ENCODE measurements around the gene KRT2.

KRT2 gene

GRCh38 chr12:52662093-52662917 lies 10.3 kb upstream of the KRT2 start:
- DNase-seq, result no peak

- DNase-seq, result no peak
Measured at GRCh38 chr12:52661668-52662067, 9.7 kb upstream of the KRT2 start.

GRCh38 chr12:52660934-52661499 lies 9.0 kb upstream of the KRT2 start:
- no peak for DNase-seq

- no peak for DNase-seq
Measured at GRCh38 chr12:52659951-52660350, 7.9 kb upstream of the KRT2 start.

- DNase-seq, result no peak
Measured at GRCh38 chr12:52659395-52659794, 7.4 kb upstream of the KRT2 start.

- no peak for DNase-seq
Measured at GRCh38 chr12:52658196-52658595, 6.2 kb upstream of the KRT2 start.

GRCh38 chr12:52657250-52657902 lies 5.4 kb upstream of the KRT2 start:
- DNase-seq, result no peak

GRCh38 chr12:52656616-52657015 lies 4.6 kb upstream of the KRT2 start:
- no peak for DNase-seq

- DNase-seq, result no peak
Measured at GRCh38 chr12:52655720-52656124, 3.7 kb upstream of the KRT2 start.

GRCh38 chr12:52655251-52655650 lies 3.2 kb upstream of the KRT2 start:
- DNase-seq, result no peak

- no peak for DNase-seq
Measured at GRCh38 chr12:52650520-52651081, 1.4 kb downstream of the KRT2 start.

GRCh38 chr12:52649066-52649465 lies 2.9 kb downstream of the KRT2 start:
- DNase-seq, result no peak

- no peak for DNase-seq
Measured at GRCh38 chr12:52648012-52648550, 3.9 kb downstream of the KRT2 start.

- no peak for DNase-seq
Measured at GRCh38 chr12:52647601-52648000, 4.4 kb downstream of the KRT2 start.

GRCh38 chr12:52646613-52647012 lies 5.4 kb downstream of the KRT2 start:
- no peak for DNase-seq

GRCh38 chr12:52645982-52646381 lies 6.0 kb downstream of the KRT2 start:
- DNase-seq, result no peak

- DNase-seq, result peak in 1 of 2 experiments; percentile 9
Measured at GRCh38 chr12:52645120-52645761, 6.8 kb downstream of the KRT2 start.

- DNase-seq, result no peak
Measured at GRCh38 chr12:52644078-52644415, 8.0 kb downstream of the KRT2 start.

- DNase-seq, result no peak
Measured at GRCh38 chr12:52643233-52644077, 8.6 kb downstream of the KRT2 start.

- peak in 1 of 2 experiments; percentile 19 for DNase-seq
Measured at GRCh38 chr12:52641468-52641867, 10.5 kb downstream of the KRT2 start.

- DNase-seq, result no peak
Measured at GRCh38 chr12:52637299-52637698, 14.7 kb downstream of the KRT2 start.
